ENCODE measurements around the gene DEFB128. TPM values are rescaled to one million over a fixed set of nuclear protein-coding genes. Genes with fewer than 3 reads are reported as not detected.
"Not testable (repeated sequence)": the region's sequence is repeated elsewhere in the genome, so short reads cannot be mapped to it uniquely, and the experiment has no call there.

The DEFB128 gene
- total RNA-seq, 3 donors from 2014 or later (not counting 1 experiment from before 2014, with no cell fraction given) = not detected

- H3K4me1 Mint-ChIP-seq = no peaks in the 10 kb centered on the region
- no peaks in the 10 kb centered on the region for H3K4me1 ChIP-seq (ENCODE audit: control insufficient read depth, insufficient read depth, low read length)
- no peak overlapping the region for H3K27ac ChIP-seq (ENCODE audit: low read length)
- no peaks in the 10 kb centered on the region for H3K36me3 ChIP-seq (ENCODE audit: control insufficient read depth, insufficient read depth, low read length)
- H3K27me3 Mint-ChIP-seq (ENCODE audit: low read depth in 2 of 2) = peaks cover 14 to 39% of the 10 kb centered on the region in 2 donors
- H3K36me3 Mint-ChIP-seq = no peaks in the 10 kb centered on the region
- H3K4me3 Mint-ChIP-seq = no peak overlapping the region
- no peak for TF ChIP-seq CTCF (IDR thresholded peaks at IDR 0.05)
- H3K27me3 ChIP-seq (ENCODE audit: control insufficient read depth, insufficient read depth, low read length) = no peaks in the 10 kb centered on the region
- H3K9me3 ChIP-seq (ENCODE audit: control insufficient read depth, insufficient read depth, low read length) = no peaks in the 10 kb centered on the region
- H3K4me3 ChIP-seq (ENCODE audit: low read length) = no peak overlapping the region
- H3K27ac Mint-ChIP-seq = no peak overlapping the region
- no peaks in the 10 kb centered on the region for H3K9me3 Mint-ChIP-seq
- WGBS (ENCODE audit: insufficient coverage) = no CpG with 5 or more reads among the region's 2 CpGs
- DNase-seq (no peak), ATAC-seq (no peak)
- intact Hi-C loops (cut with micrococcal nuclease) = no loop called here
Measured at GRCh38 chr20:214383-214782, 24.9 kb upstream of the DEFB128 start.

GRCh38 chr20:210809-211502 lies 21.4 kb upstream of the DEFB128 start:
- Mint-ChIP-seq H3K9me3 (no peaks in the 10 kb centered on the region), H3K27me3 (ENCODE audit: low read depth in 2 of 2) (peaks cover 5 to 24% of the 10 kb centered on the region in 2 donors), H3K4me3 (no peak overlapping the region), H3K36me3 (no peaks in the 10 kb centered on the region), H3K27ac (no peak overlapping the region), H3K4me1 (no peaks in the 10 kb centered on the region)
- 63% methylated on average over 6 of the region's 7 CpGs for WGBS (ENCODE audit: insufficient coverage)
- H3K36me3 ChIP-seq (ENCODE audit: control insufficient read depth, insufficient read depth, low read length) = no peaks in the 10 kb centered on the region
- no peaks in the 10 kb centered on the region for H3K4me1 ChIP-seq (ENCODE audit: control insufficient read depth, insufficient read depth, low read length)
- ATAC-seq (no peak), DNase-seq (no peak)
- intact Hi-C loops (cut with micrococcal nuclease) = no loop called here
- H3K9me3 ChIP-seq (ENCODE audit: control insufficient read depth, insufficient read depth, low read length) = no peaks in the 10 kb centered on the region
- no peak overlapping the region for H3K4me3 ChIP-seq (ENCODE audit: low read length)
- no peak overlapping the region for H3K27ac ChIP-seq (ENCODE audit: low read length)
- no peaks in the 10 kb centered on the region for H3K27me3 ChIP-seq (ENCODE audit: control insufficient read depth, insufficient read depth, low read length)
- no peak for TF ChIP-seq CTCF (IDR thresholded peaks at IDR 0.05)

GRCh38 chr20:208942-209566 lies 19.5 kb upstream of the DEFB128 start:
- Histone ChIP-seq H3K4me3 (ENCODE audit: low read length) (no peak overlapping the region), H3K4me1 (ENCODE audit: control insufficient read depth, insufficient read depth, low read length) (no peaks in the 10 kb centered on the region), H3K36me3 (ENCODE audit: control insufficient read depth, insufficient read depth, low read length) (no peaks in the 10 kb centered on the region), H3K27me3 (ENCODE audit: control insufficient read depth, insufficient read depth, low read length) (peaks cover 4% of the 10 kb centered on the region), H3K27ac (ENCODE audit: low read length) (no peak overlapping the region), H3K9me3 (ENCODE audit: control insufficient read depth, insufficient read depth, low read length) (no peaks in the 10 kb centered on the region)
- Mint-ChIP-seq H3K36me3 (no peaks in the 10 kb centered on the region), H3K9me3 (no peaks in the 10 kb centered on the region), H3K4me1 (no peaks in the 10 kb centered on the region), H3K4me3 (no peak overlapping the region), H3K27me3 (ENCODE audit: low read depth in 2 of 2) (peaks cover 5 to 19% of the 10 kb centered on the region in 2 donors), H3K27ac (no peak overlapping the region)
- ATAC-seq = peak; percentile 54 to 74 (median 64)
- peak; percentile 36 for TF ChIP-seq CTCF (IDR thresholded peaks at IDR 0.05)
- 35% methylated on average over 3 of the region's 5 CpGs for WGBS (ENCODE audit: insufficient coverage)
- intact Hi-C loops (cut with micrococcal nuclease) = loop anchor here (1.0 to 5.0 kb wide), 2 partner anchors 58 to 121 kb away; no protein-coding TSS in a partner anchor
- peak in 1 of 2 donors; percentile 69 for DNase-seq

- H3K9me3 ChIP-seq (ENCODE audit: control insufficient read depth, insufficient read depth, low read length); DNase-seq; intact Hi-C loops (cut with micrococcal nuclease); H3K27ac ChIP-seq (ENCODE audit: low read length); H3K4me1 ChIP-seq (ENCODE audit: control insufficient read depth, insufficient read depth, low read length); H3K9me3 Mint-ChIP-seq; H3K36me3 ChIP-seq (ENCODE audit: control insufficient read depth, insufficient read depth, low read length); H3K36me3 Mint-ChIP-seq; H3K4me3 ChIP-seq (ENCODE audit: low read length); H3K4me1 Mint-ChIP-seq; H3K4me3 Mint-ChIP-seq; H3K27ac Mint-ChIP-seq; H3K27me3 ChIP-seq (ENCODE audit: control insufficient read depth, insufficient read depth, low read length); H3K27me3 Mint-ChIP-seq (ENCODE audit: low read depth in 2 of 2); ATAC-seq: not testable (repeated sequence)
- WGBS (ENCODE audit: insufficient coverage) = 76% methylated on average over 4 of the region's 4 CpGs
Measured at GRCh38 chr20:203630-204029, 14.1 kb upstream of the DEFB128 start.
